HPDE6-E6E7 (cell line): Measurements from ENCODE around the gene KIAA0825.

ENCODE experiments used
- DNase-seq: peaks from one replicate; pipeline ENCODE4 v3.0.0; 2011; ENCODE audit warnings: missing footprints; ENCODE audit errors: extremely low spot score

Gene KIAA0825

GRCh38 chr5:94243612-94244011 lies 374.8 kb downstream of the KIAA0825 start:
- DNase-seq, result no peak

GRCh38 chr5:94240993-94241651 lies 377.3 kb downstream of the KIAA0825 start:
- DNase-seq, result peak; percentile 46

- no peak for DNase-seq
Observed at GRCh38 chr5:94240596-94240992, 377.8 kb downstream of the KIAA0825 start.

GRCh38 chr5:94240134-94240533 lies 378.3 kb downstream of the KIAA0825 start:
- DNase-seq, result no peak

- no peak for DNase-seq
Observed at GRCh38 chr5:94239266-94239665, 379.1 kb downstream of the KIAA0825 start.

GRCh38 chr5:94234987-94235386 lies 383.4 kb downstream of the KIAA0825 start:
- DNase-seq, result no peak

- no peak for DNase-seq
Observed at GRCh38 chr5:94228791-94229190, 389.6 kb downstream of the KIAA0825 start.

- no peak for DNase-seq
Observed at GRCh38 chr5:94223235-94223634, 395.2 kb downstream of the KIAA0825 start.

- no peak for DNase-seq
Observed at GRCh38 chr5:94218374-94218773, 400.0 kb downstream of the KIAA0825 start.

- DNase-seq, result no peak
Observed at GRCh38 chr5:94217745-94218144, 400.7 kb downstream of the KIAA0825 start.

- DNase-seq, result no peak
Observed at GRCh38 chr5:94217216-94217615, 401.2 kb downstream of the KIAA0825 start.

- no peak for DNase-seq
Observed at GRCh38 chr5:94212476-94212875, 405.9 kb downstream of the KIAA0825 start.

GRCh38 chr5:94209774-94210355 lies 408.5 kb downstream of the KIAA0825 start:
- no peak for DNase-seq

GRCh38 chr5:94209272-94209671 lies 409.1 kb downstream of the KIAA0825 start:
- DNase-seq, result no peak

GRCh38 chr5:94199566-94199965 lies 418.8 kb downstream of the KIAA0825 start:
- no peak for DNase-seq

- no peak for DNase-seq
Observed at GRCh38 chr5:94197970-94198369, 420.4 kb downstream of the KIAA0825 start.

- DNase-seq, result no peak
Observed at GRCh38 chr5:94196953-94197352, 421.5 kb downstream of the KIAA0825 start.

- DNase-seq, result no peak
Observed at GRCh38 chr5:94192658-94193391, 425.6 kb downstream of the KIAA0825 start.

GRCh38 chr5:94191604-94192003 lies 426.8 kb downstream of the KIAA0825 start:
- no peak for DNase-seq

GRCh38 chr5:94188725-94189124 lies 429.7 kb downstream of the KIAA0825 start:
- DNase-seq, result no peak

- no peak for DNase-seq
Observed at GRCh38 chr5:94184870-94185269, 433.5 kb downstream of the KIAA0825 start.

- DNase-seq, result no peak
Observed at GRCh38 chr5:94181895-94182294, 436.5 kb downstream of the KIAA0825 start.

GRCh38 chr5:94180761-94181160 lies 437.6 kb downstream of the KIAA0825 start:
- no peak for DNase-seq
